ENCODE data around the gene MGP.

MGP gene

GRCh38 chr12:14900521-14901227 is 15.0 kb upstream of the MGP start:
- DNase-seq (ENCODE audit: low read depth, low spot score) = no peak
- no peak overlapping the region for H3K27ac ChIP-seq
- no peaks in the 10 kb centered on the region for H3K9me3 ChIP-seq (ENCODE audit: low read depth, low read length)
- no peaks in the 10 kb centered on the region for H3K36me3 ChIP-seq (ENCODE audit: insufficient read depth, low read length)
- TF ChIP-seq POLR2AphosphoS5 (IDR thresholded peaks at IDR 0.05; ENCODE audit: borderline replicate concordance, low read depth, low read length) = no peak
- no peak for TF ChIP-seq EZH2 (IDR thresholded peaks at IDR 0.05)
- TF ChIP-seq FOXP2 (optimal IDR thresholded peaks at IDR 0.05; ENCODE audit: control extremely low read depth, extremely low read length, insufficient read depth) = no peak
- H3K4me3 ChIP-seq = no peak overlapping the region
- H3K9ac ChIP-seq (ENCODE audit: insufficient read length) = no peak overlapping the region

GRCh38 chr12:14896521-14897169 is 11.0 kb upstream of the MGP start:
- TF ChIP-seq EZH2 (IDR thresholded peaks at IDR 0.05) = no peak
- no peak for TF ChIP-seq FOXP2 (optimal IDR thresholded peaks at IDR 0.05; ENCODE audit: control extremely low read depth, extremely low read length, insufficient read depth)
- no peak for TF ChIP-seq POLR2AphosphoS5 (IDR thresholded peaks at IDR 0.05; ENCODE audit: borderline replicate concordance, low read depth, low read length)
- Histone ChIP-seq H3K9me3 (ENCODE audit: low read depth, low read length) (no peaks in the 10 kb centered on the region), H3K9ac (ENCODE audit: insufficient read length) (peak overlapping the region; percentile 41), H3K36me3 (ENCODE audit: insufficient read depth, low read length) (no peaks in the 10 kb centered on the region), H3K27ac (peak overlapping the region; percentile 85), H3K4me3 (0 out of 2 replicates have a peak overlapping the region, but pooled peaks have one; percentile 1)
- no peak for DNase-seq (ENCODE audit: low read depth, low spot score)

- no peaks in the 10 kb centered on the region for H3K36me3 ChIP-seq (ENCODE audit: insufficient read depth, low read length)
- TF ChIP-seq FOXP2 (optimal IDR thresholded peaks at IDR 0.05; ENCODE audit: control extremely low read depth, extremely low read length, insufficient read depth) (no peak), POLR2AphosphoS5 (IDR thresholded peaks at IDR 0.05; ENCODE audit: borderline replicate concordance, low read depth, low read length) (no peak), EZH2 (IDR thresholded peaks at IDR 0.05) (no peak)
- peak overlapping the region; percentile 74 for H3K27ac ChIP-seq
- no peak for DNase-seq (ENCODE audit: low read depth, low spot score)
- no peaks in the 10 kb centered on the region for H3K9me3 ChIP-seq (ENCODE audit: low read depth, low read length)
- H3K4me3 ChIP-seq = peak overlapping the region; percentile 11; the same call in 1 of the 2 replicates
- no peak overlapping the region for H3K9ac ChIP-seq (ENCODE audit: insufficient read length)
Measured at GRCh38 chr12:14893506-14894250, 8.0 kb upstream of the MGP start.

- Histone ChIP-seq H3K27ac (peak overlapping the region; percentile 74), H3K9ac (ENCODE audit: insufficient read length) (no peak overlapping the region), H3K9me3 (ENCODE audit: low read depth, low read length) (no peaks in the 10 kb centered on the region), H3K4me3 (peak overlapping the region; percentile 11; the same call in 1 of the 2 replicates), H3K36me3 (ENCODE audit: insufficient read depth, low read length) (no peaks in the 10 kb centered on the region)
- DNase-seq (ENCODE audit: low read depth, low spot score) = no peak
- TF ChIP-seq EZH2 (IDR thresholded peaks at IDR 0.05) (no peak), FOXP2 (optimal IDR thresholded peaks at IDR 0.05; ENCODE audit: control extremely low read depth, extremely low read length, insufficient read depth) (no peak), POLR2AphosphoS5 (IDR thresholded peaks at IDR 0.05; ENCODE audit: borderline replicate concordance, low read depth, low read length) (no peak)
Measured at GRCh38 chr12:14892726-14893505, 7.3 kb upstream of the MGP start.

- DNase-seq (ENCODE audit: low read depth, low spot score) = no peak
- no peak for TF ChIP-seq POLR2AphosphoS5 (IDR thresholded peaks at IDR 0.05; ENCODE audit: borderline replicate concordance, low read depth, low read length)
- TF ChIP-seq EZH2 (IDR thresholded peaks at IDR 0.05) = no peak
- no peak for TF ChIP-seq FOXP2 (optimal IDR thresholded peaks at IDR 0.05; ENCODE audit: control extremely low read depth, extremely low read length, insufficient read depth)
- H3K36me3 ChIP-seq (ENCODE audit: insufficient read depth, low read length) = no peaks in the 10 kb centered on the region
Measured at GRCh38 chr12:14890701-14891100, 5.0 kb upstream of the MGP start.

GRCh38 chr12:14886271-14886670 is 617 bp upstream of the MGP start:
- DNase-seq (ENCODE audit: low read depth, low spot score) = no peak
- TF ChIP-seq FOXP2 (optimal IDR thresholded peaks at IDR 0.05; ENCODE audit: control extremely low read depth, extremely low read length, insufficient read depth) = no peak
- no peak for TF ChIP-seq EZH2 (IDR thresholded peaks at IDR 0.05)
- no peak for TF ChIP-seq POLR2AphosphoS5 (IDR thresholded peaks at IDR 0.05; ENCODE audit: borderline replicate concordance, low read depth, low read length)
- no peak overlapping the region for H3K27ac ChIP-seq
- H3K36me3 ChIP-seq (ENCODE audit: insufficient read depth, low read length) = no peaks in the 10 kb centered on the region
- no peak overlapping the region for H3K9ac ChIP-seq (ENCODE audit: insufficient read length)
- H3K4me3 ChIP-seq = no peak overlapping the region
- no peaks in the 10 kb centered on the region for H3K9me3 ChIP-seq (ENCODE audit: low read depth, low read length)

More at GRCh38 chr12:14890701-14891100, 5.0 kb upstream of the MGP start:
- H3K27ac ChIP-seq = no peak overlapping the region
- H3K9ac ChIP-seq (ENCODE audit: insufficient read length) = no peak overlapping the region
- no peaks in the 10 kb centered on the region for H3K9me3 ChIP-seq (ENCODE audit: low read depth, low read length)
- no peak overlapping the region for H3K4me3 ChIP-seq

GRCh38 chr12:14884458-14884878 is 1.2 kb downstream of the MGP start:
- Histone ChIP-seq H3K4me3 (peak overlapping the region; percentile 73), H3K36me3 (ENCODE audit: insufficient read depth, low read length) (peaks cover 3% of the 10 kb centered on the region; the same call in 1 of the 2 replicates), H3K9ac (ENCODE audit: insufficient read length) (peak overlapping the region; percentile 44), H3K27ac (peak overlapping the region; percentile 78), H3K9me3 (ENCODE audit: low read depth, low read length) (no peaks in the 10 kb centered on the region)
- TF ChIP-seq EZH2 (IDR thresholded peaks at IDR 0.05) = no peak
- TF ChIP-seq POLR2AphosphoS5 (IDR thresholded peaks at IDR 0.05; ENCODE audit: borderline replicate concordance, low read depth, low read length) = no peak
- TF ChIP-seq FOXP2 (optimal IDR thresholded peaks at IDR 0.05; ENCODE audit: control extremely low read depth, extremely low read length, insufficient read depth) = no peak
- DNase-seq (ENCODE audit: low read depth, low spot score) = peak; percentile 65
